SK-N-SH (cell line): ENCODE data around the gene DCDC1. TPM values are rescaled to one million over a fixed set of nuclear protein-coding genes. Genes with fewer than 3 reads are reported as not detected.

Experiments
- CTCF ChIA-PET: fragments of 300-600, 350-600 bp; formaldehyde crosslinking; extraction: SDS; loops from one replicate; lab custom pipeline; 2021; lab: Yijun Ruan, JAX
- POLR2A ChIA-PET: fragments of 350-600 bp; sonication (Branson Sonifier 250); formaldehyde crosslinking; extraction: SDS; loops from one replicate; lab custom pipeline; 2020; ENCODE audit warnings: antibody characterized with exemption, inconsistent platforms; lab: Yijun Ruan, JAX
- DNase-seq: peaks from one replicate; pipeline ENCODE4 v3.0.0; 2012
- H2AFZ ChIP-seq: fragments of 200-600 bp; sonication (generic); 2 replicates; pipeline ENCODE4 v1.8.1; 2016; ENCODE audit warnings: antibody characterized with exemption, mild to moderate bottlenecking, low read depth
- H3F3A ChIP-seq: fragments of 200-600 bp; sonication (generic); replicated peaks from 2 replicates; pipeline ENCODE3; 2016; ENCODE audit warnings: antibody characterized with exemption, mild to moderate bottlenecking; ENCODE audit not compliant: insufficient read depth
- H3K27ac ChIP-seq, 2 experiments: fragments of 200-500 bp in 1 of 2; fragments of 200-600 bp in 1 of 2; sonication (Bioruptor generic) in 1 of 2; sonication (generic), shearing (Covaris generic) in 1 of 2; 2 replicates each; pipeline versions ENCODE4 v1.5.1 to v1.6.1; 2014 to 2016; ENCODE audit warnings: low read depth in 2 of 2, inconsistent platforms in 1 of 2, low read length in 1 of 2, mild to moderate bottlenecking in 1 of 2, mixed read lengths in 1 of 2
- H3K27me3 ChIP-seq: fragments of 200-600 bp; sonication (generic), shearing (Covaris generic); 2 replicates; pipeline ENCODE4 v1.6.1; 2016; ENCODE audit warnings: mixed run types; ENCODE audit not compliant: insufficient read depth
- H3K36me3 ChIP-seq, 2 experiments: fragments of 200-500 bp in 1 of 2; fragments of 200-600 bp in 1 of 2; sonication (Bioruptor generic) in 1 of 2; sonication (generic) in 1 of 2; replicated peaks in 1 of 2; 2 replicates each; pipeline versions ENCODE3 to v1.5.1; 2014 to 2016; ENCODE audit warnings: low read length in 1 of 2, mild to moderate bottlenecking in 1 of 2; ENCODE audit not compliant: insufficient read depth in 2 of 2, control insufficient read depth in 1 of 2
- H3K4me1 ChIP-seq, 2 experiments: fragments of 200-500 bp in 1 of 2; fragments of 200-600 bp in 1 of 2; sonication (Bioruptor generic) in 1 of 2; sonication (generic), shearing (Covaris generic) in 1 of 2; 2 replicates each; pipeline versions ENCODE4 v1.5.1 to v1.6.1; 2014 to 2016; ENCODE audit warnings: low read depth in 1 of 2, low read length in 1 of 2, mixed run types in 1 of 2; ENCODE audit not compliant: insufficient read depth in 2 of 2, control insufficient read depth in 1 of 2
- H3K4me2 ChIP-seq: fragments of 200-600 bp; sonication (generic), shearing (Covaris generic); 2 replicates; pipeline ENCODE4 v1.6.1; 2017; ENCODE audit warnings: mixed run types
- H3K4me3 ChIP-seq, 2 experiments: fragments of 200-500 bp in 1 of 2; fragments of 200-600 bp in 1 of 2; sonication (Bioruptor generic) in 1 of 2; sonication (generic), shearing (Covaris generic) in 1 of 2; 2 replicates each; pipeline versions ENCODE4 v1.5.1 to v1.8.1; 2014 to 2016; ENCODE audit warnings: low read depth in 2 of 2, inconsistent platforms in 1 of 2, low read length in 1 of 2, mild to moderate bottlenecking in 1 of 2, mixed read lengths in 1 of 2, moderate library complexity in 1 of 2
- H3K79me2 ChIP-seq: fragments of 200-600 bp; sonication (generic); 2 replicates; pipeline ENCODE4 v1.8.1; 2017; ENCODE audit warnings: mild to moderate bottlenecking; ENCODE audit not compliant: insufficient read depth
- H3K9ac ChIP-seq: fragments of 200-600 bp; sonication (generic); 2 replicates; pipeline ENCODE4 v1.6.1; 2017; ENCODE audit warnings: mixed run types
- H3K9me2 ChIP-seq: fragments of 200-600 bp; sonication (generic); 2 replicates; pipeline ENCODE4 v1.6.1; 2017; ENCODE audit warnings: mixed run types
- H3K9me3 ChIP-seq: fragments of 200-600 bp; sonication (generic); 2 replicates; pipeline ENCODE4 v1.6.1; 2017; ENCODE audit warnings: mixed run types, mild to moderate bottlenecking, moderate library complexity
- H4K20me1 ChIP-seq: fragments of 200-600 bp; sonication (generic); 2 replicates; pipeline ENCODE4 v1.6.1; 2017; ENCODE audit warnings: mild to moderate bottlenecking, mixed run types; ENCODE audit not compliant: insufficient read depth
- CHD2 ChIP-seq: fragments of 150-350 bp; IDR thresholded peaks from 2 replicates; pipeline ENCODE4 v1.6.1; 2018; ENCODE audit warnings: low read length; ENCODE audit not compliant: partially characterized antibody
- ELF1 ChIP-seq: IDR thresholded peaks from 2 replicates; pipeline ENCODE4 v1.4.0; 2012
- FOXJ3 ChIP-seq: sonication (generic); formaldehyde crosslinking; IDR thresholded peaks from 2 replicates; pipeline ENCODE4 v1.5.1; 2020; ENCODE audit warnings: mild to moderate bottlenecking, missing genetic modification reagents
- FOXM1 ChIP-seq: IDR thresholded peaks from 2 replicates; pipeline ENCODE4 v1.4.0; 2012; ENCODE audit warnings: low read depth, mild to moderate bottlenecking
- GATA2 ChIP-seq: sonication (generic); formaldehyde crosslinking; IDR thresholded peaks from 2 replicates; pipeline ENCODE4 v1.5.0; 2020; ENCODE audit warnings: mild to moderate bottlenecking, missing genetic modification reagents
- JUND ChIP-seq: IDR thresholded peaks from 2 replicates; pipeline ENCODE4 v1.4.0; 2012
- MXI1 ChIP-seq: IDR thresholded peaks from 2 replicates; pipeline ENCODE4 v1.6.1; 2012; ENCODE audit warnings: mild to moderate bottlenecking, low read depth, low read length, improper control_type of control experiment
- RAD21 ChIP-seq: IDR thresholded peaks from 2 replicates; pipeline ENCODE4 v1.6.1; 2012; ENCODE audit warnings: mild to moderate bottlenecking, low read length
- RCOR1 ChIP-seq: fragments of 150-350 bp; IDR thresholded peaks from 2 replicates; pipeline ENCODE4 v1.6.1; 2017; ENCODE audit warnings: antibody characterized with exemption, low read length
- RFX5 ChIP-seq: IDR thresholded peaks from 2 replicates; pipeline ENCODE4 v1.6.1; 2012; ENCODE audit warnings: mild to moderate bottlenecking, improper control_type of control experiment, low read length
- RXRA ChIP-seq: IDR thresholded peaks from 2 replicates; pipeline ENCODE4 v1.4.0; 2012; ENCODE audit warnings: low read depth, mild to moderate bottlenecking, borderline replicate concordance
- SIN3A ChIP-seq: IDR thresholded peaks from 2 replicates; pipeline ENCODE4 v1.6.1; 2012; ENCODE audit warnings: low read depth, mild to moderate bottlenecking, low read length, moderate library complexity, borderline replicate concordance
- SMC3 ChIP-seq: IDR thresholded peaks from 2 replicates; pipeline ENCODE4 v1.6.1; 2012; ENCODE audit warnings: low read depth, low read length, improper control_type of control experiment
- WGBS: methylation state at CpG from one replicate; pipeline ENCODE4 v1.1.6; 2017; ENCODE audit warnings: low lambda C conversion rate; 5-methylcytosine and 5-hydroxymethylcytosine counted together
- polyA plus RNA-seq, 3 experiments: library from polyadenylated mRNA; depleted of rRNA; stranded (reverse); fragments of >200 nt; gene quantifications; 2 replicates each; pipeline ENCODE4 v1.2.3, GENCODE V29; 2012
- TF ChIP-seq, protein P1 (sequence below): fragments of 150-350 bp; IDR thresholded peaks from 2 replicates; pipeline ENCODE4 v1.6.1; 2017; ENCODE audit warnings: antibody characterized with exemption, low read length, low read depth, borderline replicate concordance
- TF ChIP-seq, protein P2 (sequence below): IDR thresholded peaks from 2 replicates; pipeline ENCODE4; 2012
- TF ChIP-seq, protein P3 (sequence below): IDR thresholded peaks from 2 replicates; pipeline ENCODE4 v1.6.1; 2012; ENCODE audit warnings: mild to moderate bottlenecking, low read depth, low read length, moderate library complexity
- TF ChIP-seq, protein P4 (sequence below): IDR thresholded peaks from 2 replicates; pipeline ENCODE4 v1.4.0; 2012; ENCODE audit warnings: low read depth, borderline replicate concordance
- TF ChIP-seq, protein P5 (sequence below): fragments of 150-350 bp; IDR thresholded peaks from 2 replicates; pipeline ENCODE4 v1.6.1; 2016; ENCODE audit warnings: mild to moderate bottlenecking, low read depth, low read length

Gene DCDC1
- polyA plus RNA-seq, 1 of the 3 experiments (the other 2 are of a cell fraction) = 0.12 TPM

DNA sequence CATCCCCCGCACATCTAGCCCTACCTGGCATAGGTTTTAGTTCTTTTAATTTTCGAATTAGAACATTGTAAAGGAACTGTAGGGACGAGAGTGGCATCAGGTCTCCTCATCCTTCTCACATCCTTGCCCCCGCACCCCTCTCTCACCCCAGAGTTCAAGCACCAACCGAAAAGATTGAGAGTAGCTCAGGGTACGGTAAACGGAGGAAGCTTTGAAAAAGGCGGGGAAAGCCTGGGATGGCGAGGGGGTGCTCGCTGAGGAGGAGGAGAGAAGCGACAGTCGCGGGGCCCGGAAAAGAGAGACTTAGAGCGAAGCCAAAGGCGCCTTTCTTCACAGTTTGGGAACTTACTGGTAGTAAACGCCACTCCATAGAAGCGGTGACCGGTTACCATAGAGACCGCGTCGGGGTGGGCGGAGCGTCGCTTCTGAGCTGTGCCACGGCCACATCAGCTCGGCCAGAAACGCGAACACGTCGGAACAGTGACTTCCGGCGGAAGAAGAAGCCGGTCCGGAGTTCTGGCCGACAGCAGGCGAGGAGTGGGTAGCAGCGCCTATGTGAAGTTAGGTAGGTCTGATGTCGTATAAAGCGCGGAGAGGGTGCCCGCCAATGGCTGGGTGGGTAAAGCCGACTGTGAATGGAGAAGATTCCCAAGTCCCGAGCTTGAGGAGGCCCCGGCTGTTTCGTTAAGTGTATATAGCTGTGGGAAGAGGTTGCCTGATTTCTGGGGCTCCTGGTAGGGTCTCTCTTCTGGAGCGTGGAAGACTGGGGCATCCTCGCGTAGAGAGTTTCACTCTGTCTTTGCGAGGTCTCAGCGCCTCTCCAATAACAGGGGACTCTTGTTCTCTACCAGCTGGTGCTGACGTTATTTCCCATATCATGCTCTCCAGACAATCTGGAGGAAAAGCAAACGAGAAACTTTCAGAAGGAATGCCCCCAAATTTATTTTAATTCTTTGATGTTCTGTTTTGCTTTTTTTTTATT, at the start of gene DCDC1, which contains the start of gene DNAJC24 (continued):
- TF ChIP-seq, protein P1, sequence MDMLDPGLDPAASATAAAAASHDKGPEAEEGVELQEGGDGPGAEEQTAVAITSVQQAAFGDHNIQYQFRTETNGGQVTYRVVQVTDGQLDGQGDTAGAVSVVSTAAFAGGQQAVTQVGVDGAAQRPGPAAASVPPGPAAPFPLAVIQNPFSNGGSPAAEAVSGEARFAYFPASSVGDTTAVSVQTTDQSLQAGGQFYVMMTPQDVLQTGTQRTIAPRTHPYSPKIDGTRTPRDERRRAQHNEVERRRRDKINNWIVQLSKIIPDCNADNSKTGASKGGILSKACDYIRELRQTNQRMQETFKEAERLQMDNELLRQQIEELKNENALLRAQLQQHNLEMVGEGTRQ = no peak
- TF ChIP-seq RCOR1 = 0 out of 2 replicates have a peak, but pooled peaks have one; percentile 42
- peak; percentile 65 for TF ChIP-seq ELF1
- TF ChIP-seq, protein P2, sequence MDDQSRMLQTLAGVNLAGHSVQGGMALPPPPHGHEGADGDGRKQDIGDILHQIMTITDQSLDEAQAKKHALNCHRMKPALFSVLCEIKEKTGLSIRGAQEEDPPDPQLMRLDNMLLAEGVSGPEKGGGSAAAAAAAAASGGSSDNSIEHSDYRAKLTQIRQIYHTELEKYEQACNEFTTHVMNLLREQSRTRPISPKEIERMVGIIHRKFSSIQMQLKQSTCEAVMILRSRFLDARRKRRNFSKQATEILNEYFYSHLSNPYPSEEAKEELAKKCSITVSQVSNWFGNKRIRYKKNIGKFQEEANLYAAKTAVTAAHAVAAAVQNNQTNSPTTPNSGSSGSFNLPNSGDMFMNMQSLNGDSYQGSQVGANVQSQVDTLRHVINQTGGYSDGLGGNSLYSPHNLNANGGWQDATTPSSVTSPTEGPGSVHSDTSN = no peak
- no peak for TF ChIP-seq FOXJ3 (CRISPR knock-in tag)
- no peak for TF ChIP-seq JUND
- TF ChIP-seq, protein P3, sequence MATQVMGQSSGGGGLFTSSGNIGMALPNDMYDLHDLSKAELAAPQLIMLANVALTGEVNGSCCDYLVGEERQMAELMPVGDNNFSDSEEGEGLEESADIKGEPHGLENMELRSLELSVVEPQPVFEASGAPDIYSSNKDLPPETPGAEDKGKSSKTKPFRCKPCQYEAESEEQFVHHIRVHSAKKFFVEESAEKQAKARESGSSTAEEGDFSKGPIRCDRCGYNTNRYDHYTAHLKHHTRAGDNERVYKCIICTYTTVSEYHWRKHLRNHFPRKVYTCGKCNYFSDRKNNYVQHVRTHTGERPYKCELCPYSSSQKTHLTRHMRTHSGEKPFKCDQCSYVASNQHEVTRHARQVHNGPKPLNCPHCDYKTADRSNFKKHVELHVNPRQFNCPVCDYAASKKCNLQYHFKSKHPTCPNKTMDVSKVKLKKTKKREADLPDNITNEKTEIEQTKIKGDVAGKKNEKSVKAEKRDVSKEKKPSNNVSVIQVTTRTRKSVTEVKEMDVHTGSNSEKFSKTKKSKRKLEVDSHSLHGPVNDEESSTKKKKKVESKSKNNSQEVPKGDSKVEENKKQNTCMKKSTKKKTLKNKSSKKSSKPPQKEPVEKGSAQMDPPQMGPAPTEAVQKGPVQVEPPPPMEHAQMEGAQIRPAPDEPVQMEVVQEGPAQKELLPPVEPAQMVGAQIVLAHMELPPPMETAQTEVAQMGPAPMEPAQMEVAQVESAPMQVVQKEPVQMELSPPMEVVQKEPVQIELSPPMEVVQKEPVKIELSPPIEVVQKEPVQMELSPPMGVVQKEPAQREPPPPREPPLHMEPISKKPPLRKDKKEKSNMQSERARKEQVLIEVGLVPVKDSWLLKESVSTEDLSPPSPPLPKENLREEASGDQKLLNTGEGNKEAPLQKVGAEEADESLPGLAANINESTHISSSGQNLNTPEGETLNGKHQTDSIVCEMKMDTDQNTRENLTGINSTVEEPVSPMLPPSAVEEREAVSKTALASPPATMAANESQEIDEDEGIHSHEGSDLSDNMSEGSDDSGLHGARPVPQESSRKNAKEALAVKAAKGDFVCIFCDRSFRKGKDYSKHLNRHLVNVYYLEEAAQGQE = no peak
- TF ChIP-seq, all 33 proteins: peak for 11

DNA sequence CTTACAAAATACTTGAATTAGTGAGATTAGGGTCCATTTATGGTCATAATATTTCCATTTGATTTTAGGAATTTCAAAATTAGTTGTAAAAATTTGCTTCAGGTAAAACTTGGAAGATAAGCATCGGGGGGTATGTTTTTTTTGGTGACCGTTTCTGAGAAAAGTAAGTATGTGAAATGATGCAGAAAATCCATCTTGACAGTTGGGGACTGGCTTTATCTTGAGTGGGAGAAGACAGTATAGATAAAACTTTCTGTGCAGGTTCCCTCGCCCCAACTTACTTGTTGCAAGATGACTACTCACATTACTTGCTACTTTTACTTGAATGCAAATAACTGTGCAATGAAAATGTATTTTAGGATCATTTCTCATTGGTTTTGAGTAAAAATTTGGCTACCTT, 49.6 kb upstream of the DCDC1 start:
- H2AFZ ChIP-seq = no peak overlapping the region
- DNase-seq = no peak
- ChIA-PET POLR2A (no interaction called here), CTCF (interaction anchor here (0.7 kb wide), 1 partner anchor 11 kb away, joined by 3 read pairs; no protein-coding TSS in a partner anchor)
- no peaks in the 10 kb centered on the region for H4K20me1 ChIP-seq
- H3K27ac ChIP-seq = no peak overlapping the region
- H3K36me3 ChIP-seq = no peaks in the 10 kb centered on the region
- no peak overlapping the region for H3K4me3 ChIP-seq
- H3K4me1 ChIP-seq = no peaks in the 10 kb centered on the region; a peak in 1 of 4 replicates
- no peaks in the 10 kb centered on the region for H3K9me3 ChIP-seq
- H3K4me2 ChIP-seq = no peak overlapping the region
- no peaks in the 10 kb centered on the region for H3F3A ChIP-seq
- no peaks in the 10 kb centered on the region for H3K9me2 ChIP-seq
- WGBS = 87% methylated on average over 3 of the region's 3 CpGs
- no peaks in the 10 kb centered on the region for H3K79me2 ChIP-seq
- H3K27me3 ChIP-seq = no peaks in the 10 kb centered on the region
- no peak overlapping the region for H3K9ac ChIP-seq
- TF ChIP-seq, protein P2 = no peak
- TF ChIP-seq, protein P4, sequence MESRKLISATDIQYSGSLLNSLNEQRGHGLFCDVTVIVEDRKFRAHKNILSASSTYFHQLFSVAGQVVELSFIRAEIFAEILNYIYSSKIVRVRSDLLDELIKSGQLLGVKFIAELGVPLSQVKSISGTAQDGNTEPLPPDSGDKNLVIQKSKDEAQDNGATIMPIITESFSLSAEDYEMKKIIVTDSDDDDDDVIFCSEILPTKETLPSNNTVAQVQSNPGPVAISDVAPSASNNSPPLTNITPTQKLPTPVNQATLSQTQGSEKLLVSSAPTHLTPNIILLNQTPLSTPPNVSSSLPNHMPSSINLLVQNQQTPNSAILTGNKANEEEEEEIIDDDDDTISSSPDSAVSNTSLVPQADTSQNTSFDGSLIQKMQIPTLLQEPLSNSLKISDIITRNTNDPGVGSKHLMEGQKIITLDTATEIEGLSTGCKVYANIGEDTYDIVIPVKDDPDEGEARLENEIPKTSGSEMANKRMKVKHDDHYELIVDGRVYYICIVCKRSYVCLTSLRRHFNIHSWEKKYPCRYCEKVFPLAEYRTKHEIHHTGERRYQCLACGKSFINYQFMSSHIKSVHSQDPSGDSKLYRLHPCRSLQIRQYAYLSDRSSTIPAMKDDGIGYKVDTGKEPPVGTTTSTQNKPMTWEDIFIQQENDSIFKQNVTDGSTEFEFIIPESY = no peak
- TF ChIP-seq ELF1 (no peak), FOXM1 (no peak), GATA2 (no peak), RFX5 (no peak), SMC3 (no peak), RXRA (no peak), RAD21 (no peak), RCOR1 (no peak), CHD2 (no peak), SIN3A (no peak), MXI1 (no peak)
- TF ChIP-seq, protein P5, sequence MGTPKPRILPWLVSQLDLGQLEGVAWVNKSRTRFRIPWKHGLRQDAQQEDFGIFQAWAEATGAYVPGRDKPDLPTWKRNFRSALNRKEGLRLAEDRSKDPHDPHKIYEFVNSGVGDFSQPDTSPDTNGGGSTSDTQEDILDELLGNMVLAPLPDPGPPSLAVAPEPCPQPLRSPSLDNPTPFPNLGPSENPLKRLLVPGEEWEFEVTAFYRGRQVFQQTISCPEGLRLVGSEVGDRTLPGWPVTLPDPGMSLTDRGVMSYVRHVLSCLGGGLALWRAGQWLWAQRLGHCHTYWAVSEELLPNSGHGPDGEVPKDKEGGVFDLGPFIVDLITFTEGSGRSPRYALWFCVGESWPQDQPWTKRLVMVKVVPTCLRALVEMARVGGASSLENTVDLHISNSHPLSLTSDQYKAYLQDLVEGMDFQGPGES = no peak
- TF ChIP-seq, protein P1 = no peak
